GM23338 (cell line): ENCODE measurements around the gene FUT2. TPM values are rescaled to one million over a fixed set of nuclear protein-coding genes. Genes with fewer than 3 reads are reported as not detected.

ENCODE experiments used
- ATAC-seq: fragments of 200-7000 bp; cut with Tn5 transposase; 3 replicates; pipeline ENCODE4 v1.9.1; 2020
- DNase-seq: peaks from one replicate; pipeline ENCODE4 v3.0.0-alpha.2; 2015; ENCODE audit warnings: low spot score
- H2AFZ ChIP-seq: fragments of 200-600 bp; sonication (generic); 2 replicates; pipeline ENCODE4 v1.8.0; 2016; ENCODE audit warnings: antibody characterized with exemption, mild to moderate bottlenecking, moderate library complexity
- H3F3A ChIP-seq: fragments of 200-600 bp; sonication (generic); replicated peaks from 2 replicates; pipeline ENCODE4 v1.8.0; 2017; ENCODE audit warnings: antibody characterized with exemption, mixed run types, low read depth
- H3K27ac ChIP-seq: fragments of 200-600 bp; sonication (generic); 2 replicates; pipeline ENCODE4 v1.6.1; 2016; ENCODE audit warnings: low read depth
- H3K27me3 ChIP-seq: fragments of 200-600 bp; sonication (generic); 2 replicates; pipeline ENCODE4 v1.8.0; 2016; ENCODE audit warnings: mild to moderate bottlenecking, mixed run types, moderate library complexity; ENCODE audit not compliant: insufficient read depth
- H3K36me3 ChIP-seq: fragments of 200-600 bp; sonication (generic); 2 replicates; pipeline ENCODE4 v1.8.0; 2016; ENCODE audit warnings: mild to moderate bottlenecking; ENCODE audit not compliant: insufficient read depth
- H3K4me1 ChIP-seq: fragments of 200-600 bp; sonication (generic); 2 replicates; pipeline ENCODE4 v1.8.0; 2016; ENCODE audit warnings: mild to moderate bottlenecking, moderate library complexity; ENCODE audit not compliant: insufficient read depth
- H3K4me2 ChIP-seq: fragments of 200-600 bp; sonication (generic); 2 replicates; pipeline ENCODE4 v1.7.1; 2017; ENCODE audit warnings: mixed run types
- H3K4me3 ChIP-seq: fragments of 200-600 bp; sonication (generic); 2 replicates; pipeline ENCODE4 v1.6.1; 2016; ENCODE audit warnings: mixed run types
- H3K79me2 ChIP-seq: fragments of 200-600 bp; sonication (generic); replicated peaks from 2 replicates; pipeline ENCODE4 v1.8.0; 2017; ENCODE audit warnings: mild to moderate bottlenecking; ENCODE audit not compliant: insufficient read depth
- H3K9me2 ChIP-seq: fragments of 200-600 bp; sonication (generic); 2 replicates; pipeline ENCODE4 v1.8.0; 2017; ENCODE audit not compliant: insufficient read depth
- H4K20me1 ChIP-seq: fragments of 200-600 bp; sonication (generic); replicated peaks from 2 replicates; pipeline ENCODE4 v1.8.0; 2017; ENCODE audit warnings: mild to moderate bottlenecking; ENCODE audit not compliant: insufficient read depth
- H3K27ac Mint-ChIP-seq: 2 replicates; pipeline ENCODE4 v1.8.0; 2020; ENCODE audit warnings: inconsistent platforms, mild to moderate bottlenecking, moderate library complexity, mixed read lengths
- H3K27me3 Mint-ChIP-seq: 3 replicates; pipeline ENCODE4 v1.8.0; 2022; ENCODE audit warnings: low read depth, mild to moderate bottlenecking, moderate library complexity, mixed read lengths, inconsistent platforms; ENCODE audit not compliant: insufficient read depth, poor library complexity
- H3K36me3 Mint-ChIP-seq: 3 replicates; pipeline ENCODE4 v1.8.0; 2021; ENCODE audit warnings: low read depth, mild to moderate bottlenecking, inconsistent platforms, moderate library complexity, mixed read lengths
- H3K4me1 Mint-ChIP-seq: 3 replicates; pipeline ENCODE4 v1.8.0; 2020; ENCODE audit warnings: mild to moderate bottlenecking, inconsistent platforms, mixed read lengths
- H3K4me3 Mint-ChIP-seq: 3 replicates; pipeline ENCODE4 v1.8.0; 2021; ENCODE audit warnings: moderate library complexity, mild to moderate bottlenecking, inconsistent platforms, mixed read lengths
- H3K9me3 Mint-ChIP-seq: 3 replicates; pipeline ENCODE4 v1.8.0; 2020; ENCODE audit warnings: moderate library complexity, mild to moderate bottlenecking, inconsistent platforms, mixed read lengths
- CREB1 ChIP-seq: fragments of 250-450 bp; sonication (Bioruptor Pico); IDR thresholded peaks from 2 replicates; pipeline ENCODE4 v1.5.0; 2020; ENCODE audit warnings: low read depth, mild to moderate bottlenecking, moderate library complexity
- EZH2 ChIP-seq: fragments of 200-600 bp; sonication (generic); IDR thresholded peaks from one replicate; pipeline ENCODE4 v1.8.0; 2017; ENCODE audit warnings: antibody characterized with exemption, mild to moderate bottlenecking, low read depth; ENCODE audit not compliant: unreplicated experiment
- EZH2phosphoT487 ChIP-seq: fragments of 200-600 bp; sonication (generic); IDR thresholded peaks from one replicate; pipeline ENCODE4 v1.8.1; 2018; ENCODE audit warnings: antibody characterized with exemption; ENCODE audit not compliant: unreplicated experiment
- JUNB ChIP-seq: IDR thresholded peaks from one replicate; pipeline ENCODE4 v1.6.1; 2016; ENCODE audit warnings: antibody characterized with exemption; ENCODE audit not compliant: unreplicated experiment
- POLR2AphosphoS5 ChIP-seq: IDR thresholded peaks from 2 replicates; pipeline ENCODE4 v1.6.1; 2016; ENCODE audit warnings: antibody characterized with exemption, low read depth
- STAT1 ChIP-seq: IDR thresholded peaks from one replicate; pipeline ENCODE4 v1.6.1; 2016; ENCODE audit warnings: antibody characterized with exemption; ENCODE audit not compliant: unreplicated experiment
- ZNF114 ChIP-seq: fragments of 250-450 bp; sonication (Bioruptor Pico); IDR thresholded peaks from 2 replicates; pipeline ENCODE4 v1.5.0; 2020; ENCODE audit warnings: mild to moderate bottlenecking, moderate library complexity
- ZNF331 ChIP-seq: fragments of 250-450 bp; sonication (Bioruptor Pico); IDR thresholded peaks from 2 replicates; pipeline ENCODE4 v1.5.0; 2020; ENCODE audit warnings: low read depth, mild to moderate bottlenecking, moderate library complexity
- polyA plus RNA-seq: library from polyadenylated mRNA; unstranded; fragments of >200 nt; fragmentation: Nextera tagmentation; extraction: Ambion mirVana; gene quantifications from 2 replicates; pipeline ENCODE4 v1.2.1, GENCODE V29; 2016
- total RNA-seq: library from RNA; depleted of rRNA; stranded (reverse); fragments of >200 nt; shearing (Covaris generic); gene quantifications from 2 replicates; pipeline ENCODE4 v1.2.3, GENCODE V29; 2014
- TF ChIP-seq, protein P1 (sequence below): IDR thresholded peaks from one replicate; pipeline ENCODE4 v1.6.1; 2018; ENCODE audit warnings: antibody characterized with exemption; ENCODE audit not compliant: unreplicated experiment
- TF ChIP-seq, protein P2 (sequence below): fragments of 250-450 bp; sonication (Bioruptor Pico); IDR thresholded peaks from 2 replicates; pipeline ENCODE4 v1.5.0; 2020; ENCODE audit warnings: mild to moderate bottlenecking, moderate library complexity
- TF ChIP-seq, protein P3 (sequence below): IDR thresholded peaks from 2 replicates; pipeline ENCODE4 v1.6.1; 2016; ENCODE audit warnings: antibody characterized with exemption

FUT2 gene
- total and polyA plus RNA-seq, 2 experiments from 2014 or later = 5.0 to 5.6 TPM

- TF ChIP-seq, protein P1, sequence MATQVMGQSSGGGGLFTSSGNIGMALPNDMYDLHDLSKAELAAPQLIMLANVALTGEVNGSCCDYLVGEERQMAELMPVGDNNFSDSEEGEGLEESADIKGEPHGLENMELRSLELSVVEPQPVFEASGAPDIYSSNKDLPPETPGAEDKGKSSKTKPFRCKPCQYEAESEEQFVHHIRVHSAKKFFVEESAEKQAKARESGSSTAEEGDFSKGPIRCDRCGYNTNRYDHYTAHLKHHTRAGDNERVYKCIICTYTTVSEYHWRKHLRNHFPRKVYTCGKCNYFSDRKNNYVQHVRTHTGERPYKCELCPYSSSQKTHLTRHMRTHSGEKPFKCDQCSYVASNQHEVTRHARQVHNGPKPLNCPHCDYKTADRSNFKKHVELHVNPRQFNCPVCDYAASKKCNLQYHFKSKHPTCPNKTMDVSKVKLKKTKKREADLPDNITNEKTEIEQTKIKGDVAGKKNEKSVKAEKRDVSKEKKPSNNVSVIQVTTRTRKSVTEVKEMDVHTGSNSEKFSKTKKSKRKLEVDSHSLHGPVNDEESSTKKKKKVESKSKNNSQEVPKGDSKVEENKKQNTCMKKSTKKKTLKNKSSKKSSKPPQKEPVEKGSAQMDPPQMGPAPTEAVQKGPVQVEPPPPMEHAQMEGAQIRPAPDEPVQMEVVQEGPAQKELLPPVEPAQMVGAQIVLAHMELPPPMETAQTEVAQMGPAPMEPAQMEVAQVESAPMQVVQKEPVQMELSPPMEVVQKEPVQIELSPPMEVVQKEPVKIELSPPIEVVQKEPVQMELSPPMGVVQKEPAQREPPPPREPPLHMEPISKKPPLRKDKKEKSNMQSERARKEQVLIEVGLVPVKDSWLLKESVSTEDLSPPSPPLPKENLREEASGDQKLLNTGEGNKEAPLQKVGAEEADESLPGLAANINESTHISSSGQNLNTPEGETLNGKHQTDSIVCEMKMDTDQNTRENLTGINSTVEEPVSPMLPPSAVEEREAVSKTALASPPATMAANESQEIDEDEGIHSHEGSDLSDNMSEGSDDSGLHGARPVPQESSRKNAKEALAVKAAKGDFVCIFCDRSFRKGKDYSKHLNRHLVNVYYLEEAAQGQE = no peak
- TF ChIP-seq EZH2phosphoT487 (no peak), CREB1 (CRISPR knock-in tag) (no peak), STAT1 (no peak), EZH2 (no peak), ZNF331 (no peak)
Observed at GRCh38 chr19:48731452-48731851, 35.7 kb downstream of the FUT2 start (continued).

DNA sequence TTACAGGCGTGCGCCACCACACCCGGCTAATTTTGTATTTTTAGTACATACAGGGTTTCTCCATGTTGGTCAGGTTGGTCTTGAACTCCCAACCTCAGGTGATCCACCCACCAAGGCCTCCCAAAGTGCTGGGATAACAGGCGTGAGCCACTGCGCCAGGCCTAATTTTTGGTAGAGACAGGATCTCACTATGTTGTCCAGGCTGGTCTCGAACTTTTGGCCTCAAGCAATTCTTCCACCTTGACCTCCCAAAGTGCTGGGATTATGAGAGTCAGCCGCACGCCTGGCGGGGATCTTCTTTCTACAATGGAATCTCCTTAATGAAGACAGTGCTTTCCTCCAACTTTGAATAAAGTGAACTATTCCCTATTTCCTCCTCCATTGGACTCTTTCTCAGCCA, 38.9 kb downstream of the FUT2 start:
- Histone ChIP-seq H3K9me2 (peaks cover 2% of the 10 kb centered on the region; the same call in 1 of the 2 replicates), H3K27ac (no peak overlapping the region), H3K4me3 (peak overlapping the region; percentile 68), H3K4me1 (peaks cover 14% of the 10 kb centered on the region), H3K79me2 (no peaks in the 10 kb centered on the region), H3K27me3 (peaks cover 16% of the 10 kb centered on the region), H3K36me3 (no peaks in the 10 kb centered on the region), H4K20me1 (no peaks in the 10 kb centered on the region), H3K4me2 (no peak overlapping the region), H3F3A (peaks cover 18% of the 10 kb centered on the region; the same call in 1 of the 2 replicates), H2AFZ (no peak overlapping the region)
- Mint-ChIP-seq H3K36me3 (peaks cover 4% of the 10 kb centered on the region), H3K4me3 (peak overlapping the region; percentile 77), H3K27ac (peak overlapping the region; percentile 10; the same call in 1 of the 2 replicates), H3K4me1 (peaks cover 18% of the 10 kb centered on the region), H3K27me3 (peaks cover 27% of the 10 kb centered on the region), H3K9me3 (peaks cover 5% of the 10 kb centered on the region)
- no peak for DNase-seq
- TF ChIP-seq STAT1 (no peak), ZNF114 (no peak), CREB1 (CRISPR knock-in tag) (no peak), JUNB (no peak), POLR2AphosphoS5 (no peak), EZH2phosphoT487 (no peak)
- TF ChIP-seq, protein P1 = no peak
- TF ChIP-seq, protein P2, sequence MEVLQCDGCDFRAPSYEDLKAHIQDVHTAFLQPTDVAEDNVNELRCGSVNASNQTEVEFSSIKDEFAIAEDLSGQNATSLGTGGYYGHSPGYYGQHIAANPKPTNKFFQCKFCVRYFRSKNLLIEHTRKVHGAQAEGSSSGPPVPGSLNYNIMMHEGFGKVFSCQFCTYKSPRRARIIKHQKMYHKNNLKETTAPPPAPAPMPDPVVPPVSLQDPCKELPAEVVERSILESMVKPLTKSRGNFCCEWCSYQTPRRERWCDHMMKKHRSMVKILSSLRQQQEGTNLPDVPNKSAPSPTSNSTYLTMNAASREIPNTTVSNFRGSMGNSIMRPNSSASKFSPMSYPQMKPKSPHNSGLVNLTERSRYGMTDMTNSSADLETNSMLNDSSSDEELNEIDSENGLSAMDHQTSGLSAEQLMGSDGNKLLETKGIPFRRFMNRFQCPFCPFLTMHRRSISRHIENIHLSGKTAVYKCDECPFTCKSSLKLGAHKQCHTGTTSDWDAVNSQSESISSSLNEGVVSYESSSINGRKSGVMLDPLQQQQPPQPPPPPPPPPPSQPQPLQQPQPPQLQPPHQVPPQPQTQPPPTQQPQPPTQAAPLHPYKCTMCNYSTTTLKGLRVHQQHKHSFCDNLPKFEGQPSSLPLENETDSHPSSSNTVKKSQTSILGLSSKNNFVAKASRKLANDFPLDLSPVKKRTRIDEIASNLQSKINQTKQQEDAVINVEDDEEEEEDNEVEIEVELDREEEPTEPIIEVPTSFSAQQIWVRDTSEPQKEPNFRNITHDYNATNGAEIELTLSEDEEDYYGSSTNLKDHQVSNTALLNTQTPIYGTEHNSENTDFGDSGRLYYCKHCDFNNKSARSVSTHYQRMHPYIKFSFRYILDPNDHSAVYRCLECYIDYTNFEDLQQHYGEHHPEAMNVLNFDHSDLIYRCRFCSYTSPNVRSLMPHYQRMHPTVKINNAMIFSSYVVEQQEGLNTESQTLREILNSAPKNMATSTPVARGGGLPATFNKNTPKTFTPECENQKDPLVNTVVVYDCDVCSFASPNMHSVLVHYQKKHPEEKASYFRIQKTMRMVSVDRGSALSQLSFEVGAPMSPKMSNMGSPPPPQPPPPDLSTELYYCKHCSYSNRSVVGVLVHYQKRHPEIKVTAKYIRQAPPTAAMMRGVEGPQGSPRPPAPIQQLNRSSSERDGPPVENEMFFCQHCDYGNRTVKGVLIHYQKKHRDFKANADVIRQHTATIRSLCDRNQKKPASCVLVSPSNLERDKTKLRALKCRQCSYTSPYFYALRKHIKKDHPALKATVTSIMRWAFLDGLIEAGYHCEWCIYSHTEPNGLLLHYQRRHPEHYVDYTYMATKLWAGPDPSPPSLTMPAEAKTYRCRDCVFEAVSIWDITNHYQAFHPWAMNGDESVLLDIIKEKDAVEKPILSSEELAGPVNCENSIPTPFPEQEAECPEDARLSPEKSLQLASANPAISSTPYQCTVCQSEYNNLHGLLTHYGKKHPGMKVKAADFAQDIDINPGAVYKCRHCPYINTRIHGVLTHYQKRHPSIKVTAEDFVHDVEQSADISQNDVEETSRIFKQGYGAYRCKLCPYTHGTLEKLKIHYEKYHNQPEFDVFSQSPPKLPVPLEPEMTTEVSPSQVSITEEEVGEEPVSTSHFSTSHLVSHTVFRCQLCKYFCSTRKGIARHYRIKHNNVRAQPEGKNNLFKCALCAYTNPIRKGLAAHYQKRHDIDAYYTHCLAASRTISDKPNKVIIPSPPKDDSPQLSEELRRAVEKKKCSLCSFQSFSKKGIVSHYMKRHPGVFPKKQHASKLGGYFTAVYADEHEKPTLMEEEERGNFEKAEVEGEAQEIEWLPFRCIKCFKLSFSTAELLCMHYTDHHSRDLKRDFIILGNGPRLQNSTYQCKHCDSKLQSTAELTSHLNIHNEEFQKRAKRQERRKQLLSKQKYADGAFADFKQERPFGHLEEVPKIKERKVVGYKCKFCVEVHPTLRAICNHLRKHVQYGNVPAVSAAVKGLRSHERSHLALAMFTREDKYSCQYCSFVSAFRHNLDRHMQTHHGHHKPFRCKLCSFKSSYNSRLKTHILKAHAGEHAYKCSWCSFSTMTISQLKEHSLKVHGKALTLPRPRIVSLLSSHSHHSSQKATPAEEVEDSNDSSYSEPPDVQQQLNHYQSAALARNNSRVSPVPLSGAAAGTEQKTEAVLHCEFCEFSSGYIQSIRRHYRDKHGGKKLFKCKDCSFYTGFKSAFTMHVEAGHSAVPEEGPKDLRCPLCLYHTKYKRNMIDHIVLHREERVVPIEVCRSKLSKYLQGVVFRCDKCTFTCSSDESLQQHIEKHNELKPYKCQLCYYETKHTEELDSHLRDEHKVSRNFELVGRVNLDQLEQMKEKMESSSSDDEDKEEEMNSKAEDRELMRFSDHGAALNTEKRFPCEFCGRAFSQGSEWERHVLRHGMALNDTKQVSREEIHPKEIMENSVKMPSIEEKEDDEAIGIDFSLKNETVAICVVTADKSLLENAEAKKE (CRISPR knock-in tag) = no peak
- TF ChIP-seq, protein P3, sequence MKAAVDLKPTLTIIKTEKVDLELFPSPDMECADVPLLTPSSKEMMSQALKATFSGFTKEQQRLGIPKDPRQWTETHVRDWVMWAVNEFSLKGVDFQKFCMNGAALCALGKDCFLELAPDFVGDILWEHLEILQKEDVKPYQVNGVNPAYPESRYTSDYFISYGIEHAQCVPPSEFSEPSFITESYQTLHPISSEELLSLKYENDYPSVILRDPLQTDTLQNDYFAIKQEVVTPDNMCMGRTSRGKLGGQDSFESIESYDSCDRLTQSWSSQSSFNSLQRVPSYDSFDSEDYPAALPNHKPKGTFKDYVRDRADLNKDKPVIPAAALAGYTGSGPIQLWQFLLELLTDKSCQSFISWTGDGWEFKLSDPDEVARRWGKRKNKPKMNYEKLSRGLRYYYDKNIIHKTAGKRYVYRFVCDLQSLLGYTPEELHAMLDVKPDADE = no peak
- no peak for ATAC-seq
